HTERT RPE-1 (cell line): ENCODE results near the gene EFHD1.
"Not testable (repeated sequence)": the region's sequence is repeated elsewhere in the genome, so short reads cannot be mapped to it uniquely, and the experiment has no call there.

Experiments
- in situ Hi-C: fragments of 300-500 bp; cut with MboI; formaldehyde crosslinking; loops from 4 replicates; pipeline ENCODE4 v1.14.3; 2020; ENCODE audit warnings: low sequenced_read_pairs

Gene EFHD1

GRCh38 chr2:232615339-232615738 is 18.1 kb upstream of the EFHD1 start:
- in situ Hi-C loops, result no loop called here

GRCh38 chr2:232621186-232621585 is 12.2 kb upstream of the EFHD1 start:
- in situ Hi-C loops, result no loop called here

GRCh38 chr2:232622563-232622962 is 10.8 kb upstream of the EFHD1 start:
- in situ Hi-C loops, result no loop called here

GRCh38 chr2:232623768-232624765 is 9.3 kb upstream of the EFHD1 start:
- in situ Hi-C loops, result no loop called here

- in situ Hi-C loops, result no loop called here
Observed at GRCh38 chr2:232626584-232626983, 6.8 kb upstream of the EFHD1 start.

- in situ Hi-C loops, result no loop called here
Observed at GRCh38 chr2:232628466-232629128, 4.8 kb upstream of the EFHD1 start.

GRCh38 chr2:232629129-232629475 is 4.3 kb upstream of the EFHD1 start:
- in situ Hi-C loops, result no loop called here

- in situ Hi-C loops, result no loop called here
Observed at GRCh38 chr2:232632229-232632903, 1.0 kb upstream of the EFHD1 start.

- in situ Hi-C loops, result no loop called here
Observed at GRCh38 chr2:232632904-232633412, 446 bp upstream of the EFHD1 start.

- in situ Hi-C loops, result no loop called here
Observed at GRCh38 chr2:232634206-232635150, 1.1 kb downstream of the EFHD1 start.

GRCh38 chr2:232635376-232635775 is 2.0 kb downstream of the EFHD1 start:
- in situ Hi-C loops, result not testable (repeated sequence)

GRCh38 chr2:232635820-232636219 is 2.4 kb downstream of the EFHD1 start:
- in situ Hi-C loops, result no loop called here

GRCh38 chr2:232636788-232637420 is 3.5 kb downstream of the EFHD1 start:
- in situ Hi-C loops, result no loop called here

GRCh38 chr2:232637866-232638583 is 4.6 kb downstream of the EFHD1 start:
- in situ Hi-C loops, result no loop called here

- in situ Hi-C loops, result no loop called here
Observed at GRCh38 chr2:232641153-232641848, 7.9 kb downstream of the EFHD1 start.

GRCh38 chr2:232643147-232643425 is 9.7 kb downstream of the EFHD1 start:
- in situ Hi-C loops, result no loop called here

GRCh38 chr2:232643813-232644347 is 10.5 kb downstream of the EFHD1 start:
- in situ Hi-C loops, result no loop called here

- in situ Hi-C loops, result no loop called here
Observed at GRCh38 chr2:232645061-232645460, 11.7 kb downstream of the EFHD1 start.
